ENCODE data around the gene GIMAP8. TPM values are rescaled to one million over a fixed set of nuclear protein-coding genes. Genes with fewer than 3 reads are reported as not detected.

The GIMAP8 gene
- total RNA-seq, 1 experiment from 2014 or later = not detected

GRCh38 chr7:150473902-150474301, 23.5 kb downstream of the GIMAP8 start:
- Histone ChIP-seq H2BK5ac (ENCODE audit: insufficient read length, low read length) (no peak overlapping the region), H3K79me1 (ENCODE audit: insufficient read depth, low read depth, low read length, poor library complexity, severe bottlenecking) (no peaks in the 10 kb centered on the region), H4K91ac (ENCODE audit: insufficient read length, low read depth, low read length) (no peak overlapping the region), H2AFZ (ENCODE audit: low read length) (no peak overlapping the region), H3K14ac (ENCODE audit: insufficient read depth, low read length) (no peak overlapping the region), H2AK5ac (ENCODE audit: insufficient read length, low read length) (no peak overlapping the region), H3K56ac (ENCODE audit: insufficient read length, low read depth, low read length) (no peak overlapping the region), H2BK15ac (ENCODE audit: low read depth, low read length) (no peak overlapping the region), H4K5ac (ENCODE audit: insufficient read length, low read depth, low read length) (no peak overlapping the region), H2BK20ac (ENCODE audit: low read depth, low read length, poor library complexity, severe bottlenecking) (no peak overlapping the region), H3T11ph (ENCODE audit: low read length) (no peak overlapping the region), H3K23ac (ENCODE audit: insufficient read length, low read depth, low read length) (no peak overlapping the region), H3K18ac (ENCODE audit: insufficient read length, low read depth, low read length) (no peak overlapping the region), H3K4me2 (ENCODE audit: insufficient read depth, insufficient read length, low read length) (no peak overlapping the region), H4K8ac (replicated peaks; ENCODE audit: insufficient read length, low read depth, low read length) (no peak overlapping the region), H3K4me1 (ENCODE audit: insufficient read depth, low read length) (no peaks in the 10 kb centered on the region), H2BK12ac (ENCODE audit: insufficient read length, low read depth, low read length) (no peak overlapping the region), H2BK120ac (ENCODE audit: low read depth, low read length, poor library complexity, severe bottlenecking) (no peak overlapping the region), H3K27me3 (ENCODE audit: insufficient read depth, low read length) (no peaks in the 10 kb centered on the region; the same call in 1 of the 2 replicates), H3K4ac (ENCODE audit: low read depth, low read length) (no peak overlapping the region), H3K27ac (ENCODE audit: insufficient read length, low read depth, low read length) (no peak overlapping the region), H3K79me2 (ENCODE audit: insufficient read depth, low read length) (no peaks in the 10 kb centered on the region), H3K9me3 (ENCODE audit: control insufficient read depth, low read depth, low read length) (no peaks in the 10 kb centered on the region), H3K9ac (ENCODE audit: extremely low read depth, insufficient read length, low read length) (no peak overlapping the region), H3K23me2 (ENCODE audit: insufficient read length, low read depth, low read length, poor library complexity, severe bottlenecking) (no peaks in the 10 kb centered on the region), H4K20me1 (ENCODE audit: control insufficient read depth, insufficient read depth, insufficient read length) (no peaks in the 10 kb centered on the region)
- no peak for DNase-seq
- Mint-ChIP-seq H3K4me1 (peaks cover 6 to 16% of the 10 kb centered on the region in 2 experiments), H3K36me3 (ENCODE audit: insufficient read depth in 1 of 3, low read depth in 3 of 3) (no peaks in the 10 kb centered on the region), H3K4me3 (no peak overlapping the region), H3K27me3 (ENCODE audit: low read depth) (peaks cover 78% of the 10 kb centered on the region), H3K27ac (no peak overlapping the region), H3K9me3 (peaks cover 0 to 2% of the 10 kb centered on the region in 2 experiments; a peak in 2 of 5 replicates)
- TF ChIP-seq CTCF (conservative IDR thresholded peaks at IDR 0.05) = no peak
- no CpG with 5 or more reads among the region's 7 CpGs for WGBS (ENCODE audit: extremely low coverage, insufficient read length, low lambda C conversion rate)

Data from H9 (cell line).